ENCODE data around the gene SRGAP3. TPM values are rescaled to one million over a fixed set of nuclear protein-coding genes. Genes with fewer than 3 reads are reported as not detected.
A peak's percentile ranks its signal among the peaks of the same experiment; 100 is the strongest.

SRGAP3 gene
- total and polyA plus RNA-seq, 4 donors, result 1.2 to 32.8 (median 7.3) TPM

DNA sequence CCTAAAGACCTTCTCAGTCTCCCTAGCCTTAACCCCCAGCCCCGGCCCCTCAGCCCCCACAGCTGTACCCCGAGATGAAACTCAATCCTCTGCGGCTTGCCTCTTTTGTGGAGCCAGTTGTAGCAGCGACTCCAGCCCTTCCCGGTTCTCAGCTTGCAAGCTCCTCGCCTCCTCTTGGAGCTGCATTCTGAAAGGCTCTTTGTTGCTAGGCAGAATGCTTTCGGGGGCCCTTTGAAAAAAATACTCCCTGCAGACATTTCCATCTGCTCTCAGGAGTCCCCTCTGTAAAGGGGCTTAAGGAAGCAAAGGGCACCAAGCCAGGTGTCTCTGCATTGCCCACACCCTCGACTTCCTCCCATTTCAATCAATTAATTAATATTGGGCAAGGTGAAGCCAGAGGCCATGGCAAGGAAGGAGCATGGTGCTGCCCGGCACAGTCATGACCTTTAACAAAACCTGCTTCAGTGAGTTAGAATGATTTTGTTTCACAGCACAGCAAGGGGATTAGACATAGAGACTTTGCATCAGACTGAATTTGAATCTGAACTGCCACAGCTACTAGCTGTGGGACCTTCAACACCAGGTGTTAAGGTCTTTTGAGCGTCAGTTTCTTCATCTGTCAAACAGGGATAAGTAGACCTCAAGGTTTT, 65.5 kb downstream of the SRGAP3 start:
- DNase-seq, result peak; percentile 68 to 77 (median 71)
- WGBS, 2 donors, result 63 to 70% methylated on average over 10 of the region's 10 CpGs
- Histone ChIP-seq H3K4me3 (no peak overlapping the region), H3K9me3 (ENCODE audit: control insufficient read depth in 4 of 4, insufficient read depth in 3 of 4, low read length in 3 of 4) (peaks cover 0 to 2% (median 0%) of the 10 kb centered on the region in 4 donors), H3K9ac (ENCODE audit: insufficient read depth in 1 of 2, low read length in 2 of 2) (no peak overlapping the region), H3K4me1 (ENCODE audit: control insufficient read depth in 5 of 5, insufficient read depth in 5 of 5, low read length in 5 of 5) (peaks cover 0 to 24% (median 9%) of the 10 kb centered on the region in 5 donors), H3K36me3 (ENCODE audit: control insufficient read depth in 4 of 4, insufficient read depth in 4 of 4, low read length in 4 of 4) (no peaks in the 10 kb centered on the region), H3K27me3 (ENCODE audit: control insufficient read depth in 3 of 3, insufficient read depth in 3 of 3, low read length in 2 of 3) (no peaks in the 10 kb centered on the region), H3K27ac (ENCODE audit: low read depth in 1 of 2, low read length in 1 of 2) (no peak overlapping the region)
- TF ChIP-seq, protein P1, sequence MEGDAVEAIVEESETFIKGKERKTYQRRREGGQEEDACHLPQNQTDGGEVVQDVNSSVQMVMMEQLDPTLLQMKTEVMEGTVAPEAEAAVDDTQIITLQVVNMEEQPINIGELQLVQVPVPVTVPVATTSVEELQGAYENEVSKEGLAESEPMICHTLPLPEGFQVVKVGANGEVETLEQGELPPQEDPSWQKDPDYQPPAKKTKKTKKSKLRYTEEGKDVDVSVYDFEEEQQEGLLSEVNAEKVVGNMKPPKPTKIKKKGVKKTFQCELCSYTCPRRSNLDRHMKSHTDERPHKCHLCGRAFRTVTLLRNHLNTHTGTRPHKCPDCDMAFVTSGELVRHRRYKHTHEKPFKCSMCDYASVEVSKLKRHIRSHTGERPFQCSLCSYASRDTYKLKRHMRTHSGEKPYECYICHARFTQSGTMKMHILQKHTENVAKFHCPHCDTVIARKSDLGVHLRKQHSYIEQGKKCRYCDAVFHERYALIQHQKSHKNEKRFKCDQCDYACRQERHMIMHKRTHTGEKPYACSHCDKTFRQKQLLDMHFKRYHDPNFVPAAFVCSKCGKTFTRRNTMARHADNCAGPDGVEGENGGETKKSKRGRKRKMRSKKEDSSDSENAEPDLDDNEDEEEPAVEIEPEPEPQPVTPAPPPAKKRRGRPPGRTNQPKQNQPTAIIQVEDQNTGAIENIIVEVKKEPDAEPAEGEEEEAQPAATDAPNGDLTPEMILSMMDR (IDR thresholded peaks at IDR 0.05; ENCODE audit: control extremely low read depth, extremely low read depth), result no peak
- ATAC-seq (ENCODE audit: insufficient read depth, low FRiP score), result no peak

DNA sequence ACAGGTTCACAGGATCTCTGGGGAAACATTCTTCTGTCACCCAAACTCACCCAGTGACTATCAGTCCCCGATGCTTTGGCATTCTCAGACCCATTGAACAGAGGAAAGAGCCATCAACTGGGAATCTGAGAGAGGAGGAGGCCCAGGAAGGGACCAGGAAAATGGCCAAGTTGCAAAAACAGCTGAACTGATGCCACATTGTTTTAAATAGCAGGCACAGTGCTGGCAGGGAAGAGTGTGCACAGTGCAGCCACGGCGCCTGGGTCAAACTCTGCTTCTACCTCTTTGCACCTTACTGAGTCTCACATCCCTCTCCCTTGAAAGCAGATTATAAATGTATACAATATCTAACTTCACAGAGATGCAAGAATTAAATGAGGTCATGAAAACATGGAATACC, 66.4 kb downstream of the SRGAP3 start:
- H3K27me3 ChIP-seq (ENCODE audit: control insufficient read depth in 3 of 3, insufficient read depth in 3 of 3, low read length in 2 of 3), result no peaks in the 10 kb centered on the region
- DNase-seq, result no peak
- WGBS, 2 donors, result 77 to 78% methylated on average over 3 of the region's 3 CpGs
- TF ChIP-seq, protein P1 (IDR thresholded peaks at IDR 0.05; ENCODE audit: control extremely low read depth, extremely low read depth), result no peak
- peaks cover 0 to 24% (median 9%) of the 10 kb centered on the region in 5 donors for H3K4me1 ChIP-seq (ENCODE audit: control insufficient read depth in 5 of 5, insufficient read depth in 5 of 5, low read length in 5 of 5)
- H3K9ac ChIP-seq (ENCODE audit: insufficient read depth in 1 of 2, low read length in 2 of 2), result no peak overlapping the region
- H3K9me3 ChIP-seq (ENCODE audit: control insufficient read depth in 4 of 4, insufficient read depth in 3 of 4, low read length in 3 of 4), result peaks cover 0 to 2% (median 0%) of the 10 kb centered on the region in 4 donors
- H3K36me3 ChIP-seq (ENCODE audit: control insufficient read depth in 4 of 4, insufficient read depth in 4 of 4, low read length in 4 of 4), result no peaks in the 10 kb centered on the region
- H3K27ac ChIP-seq (ENCODE audit: low read depth in 1 of 2, low read length in 1 of 2), result no peak overlapping the region
- no peak overlapping the region for H3K4me3 ChIP-seq
- ATAC-seq (ENCODE audit: insufficient read depth, low FRiP score), result no peak

DNA sequence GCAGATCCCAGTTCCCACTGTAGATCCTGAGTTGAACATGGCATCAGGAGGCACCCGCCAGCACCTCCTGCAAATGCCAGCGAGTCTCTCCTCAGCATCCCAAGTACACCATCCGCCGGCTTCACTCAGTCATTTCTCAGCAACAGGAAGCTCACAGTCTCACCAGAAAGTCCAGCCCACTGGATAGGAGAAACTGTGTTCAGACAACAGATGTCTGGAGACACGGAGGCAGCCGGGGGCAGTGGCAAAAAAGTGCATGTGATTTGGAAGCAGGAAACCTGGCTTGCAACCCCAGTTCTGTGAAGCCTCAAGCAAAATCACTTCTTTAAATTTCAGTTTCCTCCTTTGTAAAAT, 68.7 kb downstream of the SRGAP3 start:
- Histone ChIP-seq H3K4me3 (no peak overlapping the region), H3K9ac (ENCODE audit: insufficient read depth in 1 of 2, low read length in 2 of 2) (no peak overlapping the region), H3K36me3 (ENCODE audit: control insufficient read depth in 4 of 4, insufficient read depth in 4 of 4, low read length in 4 of 4) (no peaks in the 10 kb centered on the region), H3K27me3 (ENCODE audit: control insufficient read depth in 3 of 3, insufficient read depth in 3 of 3, low read length in 2 of 3) (no peaks in the 10 kb centered on the region), H3K27ac (ENCODE audit: low read depth in 1 of 2, low read length in 1 of 2) (no peak overlapping the region), H3K4me1 (ENCODE audit: control insufficient read depth in 5 of 5, insufficient read depth in 5 of 5, low read length in 5 of 5) (peaks cover 0 to 17% (median 9%) of the 10 kb centered on the region in 5 donors), H3K9me3 (ENCODE audit: control insufficient read depth in 4 of 4, insufficient read depth in 3 of 4, low read length in 3 of 4) (peaks cover 0 to 2% (median 0%) of the 10 kb centered on the region in 4 donors)
- DNase-seq (peak in 1 of 3 donors; percentile 41), ATAC-seq (ENCODE audit: insufficient read depth, low FRiP score) (no peak)
- TF ChIP-seq, protein P1 (IDR thresholded peaks at IDR 0.05; ENCODE audit: control extremely low read depth, extremely low read depth), result no peak
- 32 to 51% methylated on average over 6 of the region's 6 CpGs for WGBS, 2 donors

Measured in lung (tissue), 12 donors.